HG02973 (cell line): Measurements from ENCODE around the gene HES5.
"Not testable (repeated sequence)": the region's sequence is repeated elsewhere in the genome, so short reads cannot be mapped to it uniquely, and the experiment has no call there.

Source experiments
- ATAC-seq: cut with Tn5 transposase; IDR thresholded peaks from one replicate; pipeline ENCODE4 v1.9.1; 2021; ENCODE audit warnings: moderate library complexity; ENCODE audit not compliant: unreplicated experiment

Gene HES5

DNA sequence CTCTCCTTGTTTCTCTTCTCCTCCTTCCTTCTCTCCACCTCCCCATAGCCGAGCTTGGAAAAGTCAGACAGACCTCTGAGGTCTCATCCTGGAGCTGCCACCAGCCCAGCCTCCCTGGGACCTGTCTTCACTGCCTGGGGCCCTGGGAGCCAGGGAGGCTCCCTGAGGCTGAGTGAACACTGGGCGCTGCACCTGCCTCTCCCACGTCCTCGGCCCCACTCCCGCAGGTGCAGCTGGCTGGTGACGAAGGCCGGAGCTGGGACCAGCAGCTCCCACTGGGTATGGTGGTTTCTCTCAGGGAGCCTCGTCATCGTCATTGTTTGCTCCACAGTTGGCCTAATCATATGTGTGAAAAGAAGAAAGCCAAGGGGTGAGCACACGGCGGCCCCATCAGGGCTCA, 31.4 kb upstream of the HES5 start:
- ATAC-seq: no peak

DNA sequence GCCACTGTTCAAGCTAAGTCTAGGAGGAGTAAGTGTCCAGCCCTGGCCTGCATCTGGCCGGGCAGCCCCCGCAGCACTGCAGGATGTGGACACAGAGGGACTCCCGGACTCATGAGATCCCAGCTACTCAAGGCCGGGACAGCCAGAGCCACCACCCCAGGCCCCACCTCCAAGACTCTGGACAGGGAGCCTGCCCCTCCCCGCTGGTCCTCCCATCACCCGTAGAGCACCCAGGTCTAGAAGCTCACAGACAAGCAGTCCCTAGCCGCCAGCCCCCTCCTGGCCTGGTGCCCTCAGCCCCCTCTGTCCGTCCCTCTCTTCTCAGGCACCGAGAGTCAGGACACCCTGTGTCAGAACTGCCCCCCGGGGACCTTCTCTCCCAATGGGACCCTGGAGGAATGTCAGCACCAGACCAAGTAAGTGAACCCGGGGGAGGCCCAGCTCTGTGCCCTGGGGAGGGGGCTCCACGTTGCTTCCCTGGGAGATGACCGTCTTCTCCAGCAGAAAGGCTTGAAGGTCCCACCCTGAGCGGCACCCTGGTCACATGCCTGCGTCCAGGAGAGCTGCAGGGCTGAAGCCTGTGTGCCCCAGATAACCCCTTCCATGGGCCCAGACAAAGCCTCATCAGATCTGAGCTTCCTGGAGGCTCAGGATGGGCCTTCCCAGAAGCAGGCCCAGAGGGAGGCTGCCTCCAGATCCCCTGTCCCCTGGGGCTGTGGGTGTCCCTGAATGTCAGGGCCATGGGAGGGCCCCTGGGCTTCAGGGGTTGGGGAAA, 30.4 kb upstream of the HES5 start:
- ATAC-seq: no peak

DNA sequence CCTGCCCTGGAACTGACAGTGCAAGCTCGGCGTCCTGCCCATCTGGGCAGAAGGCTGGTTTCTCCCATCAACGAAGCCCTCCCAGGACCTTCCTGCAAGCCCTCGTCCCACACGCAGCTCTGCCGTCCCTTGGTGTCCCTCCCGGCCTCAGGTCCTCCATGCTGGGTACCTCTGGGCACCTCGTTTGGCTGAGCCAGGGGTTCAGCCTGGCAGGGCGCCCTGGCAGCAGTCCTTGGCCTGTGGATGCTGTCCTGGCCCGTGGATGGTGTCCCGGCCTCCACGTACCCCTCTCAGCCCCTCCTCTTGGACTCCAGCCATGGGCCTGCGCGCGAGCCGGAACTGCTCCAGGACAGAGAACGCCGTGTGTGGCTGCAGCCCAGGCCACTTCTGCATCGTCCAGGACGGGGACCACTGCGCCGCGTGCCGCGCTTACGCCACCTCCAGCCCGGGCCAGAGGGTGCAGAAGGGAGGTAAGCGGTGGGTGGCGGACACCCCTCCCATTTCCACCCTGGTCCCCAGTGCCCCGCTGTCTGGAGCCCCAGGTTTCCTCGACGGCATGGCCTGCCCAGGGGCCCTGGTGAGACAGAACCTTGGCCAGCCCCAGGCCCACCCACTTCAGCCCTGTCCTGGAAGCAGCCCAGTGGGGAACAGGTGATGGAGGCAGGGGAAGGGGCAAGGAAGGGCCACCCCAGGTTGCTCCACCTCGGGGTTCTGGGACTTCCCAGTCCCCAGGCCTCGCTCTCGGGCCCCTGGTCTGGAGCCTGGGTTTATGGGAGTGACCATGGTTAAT, 29.6 kb upstream of the HES5 start:
- no peak for ATAC-seq

DNA sequence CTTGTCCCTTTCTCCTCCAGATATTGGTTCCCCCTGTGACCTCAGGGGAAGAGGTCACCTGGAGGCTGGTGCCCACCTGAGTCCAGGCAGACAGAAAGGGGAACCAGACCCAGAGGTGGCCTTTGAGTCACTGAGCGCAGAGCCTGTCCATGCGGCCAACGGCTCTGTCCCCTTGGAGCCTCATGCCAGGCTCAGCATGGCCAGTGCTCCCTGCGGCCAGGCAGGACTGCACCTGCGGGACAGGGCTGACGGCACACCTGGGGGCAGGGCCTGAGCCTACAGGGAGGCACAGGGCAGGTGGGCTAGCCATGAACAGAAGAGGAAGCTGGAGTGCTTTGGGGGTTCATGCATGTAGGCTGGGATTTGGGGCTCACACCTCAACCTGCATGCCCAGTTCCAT, 28.8 kb upstream of the HES5 start:
- no peak for ATAC-seq

DNA sequence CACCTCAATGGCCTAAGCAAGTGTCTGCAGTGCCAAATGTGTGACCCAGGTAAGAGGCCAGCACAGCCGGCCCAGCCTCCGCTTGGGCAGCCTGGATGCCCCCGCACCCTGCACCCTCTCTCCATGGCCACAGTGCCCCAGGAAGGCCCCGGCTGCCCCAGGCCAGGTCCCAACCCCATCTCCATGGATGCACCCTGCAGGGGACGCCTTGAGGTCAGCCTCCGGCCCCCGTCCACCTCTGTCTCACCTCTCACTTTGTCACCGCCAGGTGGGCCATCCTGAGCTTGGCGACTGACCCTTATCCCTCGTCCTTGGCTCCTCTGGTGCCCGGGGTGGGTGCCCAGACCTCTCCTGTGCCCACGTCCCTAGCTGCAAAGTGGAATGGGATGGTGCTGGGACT, 28.4 kb upstream of the HES5 start:
- no peak for ATAC-seq

DNA sequence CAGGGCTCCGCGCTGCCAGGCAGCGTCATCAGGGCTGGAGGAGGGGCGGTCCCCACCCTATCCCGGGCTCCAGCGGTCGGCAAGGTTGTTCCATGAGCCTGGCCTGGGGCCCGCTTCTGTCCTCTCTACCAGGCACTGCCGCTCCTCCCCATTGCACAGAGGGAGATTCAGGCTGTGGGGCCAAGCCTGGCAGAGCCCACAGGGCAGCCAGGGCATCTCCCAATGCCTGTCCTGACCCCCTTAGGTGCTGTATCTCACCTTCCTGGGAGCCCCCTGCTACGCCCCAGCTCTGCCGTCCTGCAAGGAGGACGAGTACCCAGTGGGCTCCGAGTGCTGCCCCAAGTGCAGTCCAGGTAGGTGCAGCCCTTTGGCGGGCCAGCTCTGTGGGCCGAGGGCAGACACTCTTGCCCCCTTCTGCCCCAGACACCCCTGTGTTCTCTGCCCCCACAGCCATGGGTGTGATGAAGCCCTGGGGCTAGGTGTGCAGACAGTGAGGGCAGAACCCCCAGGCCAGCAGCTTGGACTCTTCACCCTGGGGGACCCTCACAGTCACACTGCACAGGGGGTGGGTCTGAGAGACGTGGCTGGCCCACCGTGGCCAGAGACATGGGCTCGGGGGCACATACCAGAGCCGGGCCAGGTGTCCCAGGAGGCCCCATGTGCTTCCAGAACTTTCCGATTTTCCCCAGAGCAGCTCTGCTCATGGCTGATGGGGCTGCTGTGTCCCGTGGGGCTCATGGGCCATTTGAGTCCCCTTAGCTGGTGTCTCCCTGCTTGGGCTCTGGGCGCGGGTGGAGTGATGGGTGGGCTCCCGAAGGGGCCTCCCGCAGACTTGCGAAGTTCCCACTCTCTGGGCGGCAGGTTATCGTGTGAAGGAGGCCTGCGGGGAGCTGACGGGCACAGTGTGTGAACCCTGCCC, 27.7 kb upstream of the HES5 start:
- ATAC-seq: no peak

DNA sequence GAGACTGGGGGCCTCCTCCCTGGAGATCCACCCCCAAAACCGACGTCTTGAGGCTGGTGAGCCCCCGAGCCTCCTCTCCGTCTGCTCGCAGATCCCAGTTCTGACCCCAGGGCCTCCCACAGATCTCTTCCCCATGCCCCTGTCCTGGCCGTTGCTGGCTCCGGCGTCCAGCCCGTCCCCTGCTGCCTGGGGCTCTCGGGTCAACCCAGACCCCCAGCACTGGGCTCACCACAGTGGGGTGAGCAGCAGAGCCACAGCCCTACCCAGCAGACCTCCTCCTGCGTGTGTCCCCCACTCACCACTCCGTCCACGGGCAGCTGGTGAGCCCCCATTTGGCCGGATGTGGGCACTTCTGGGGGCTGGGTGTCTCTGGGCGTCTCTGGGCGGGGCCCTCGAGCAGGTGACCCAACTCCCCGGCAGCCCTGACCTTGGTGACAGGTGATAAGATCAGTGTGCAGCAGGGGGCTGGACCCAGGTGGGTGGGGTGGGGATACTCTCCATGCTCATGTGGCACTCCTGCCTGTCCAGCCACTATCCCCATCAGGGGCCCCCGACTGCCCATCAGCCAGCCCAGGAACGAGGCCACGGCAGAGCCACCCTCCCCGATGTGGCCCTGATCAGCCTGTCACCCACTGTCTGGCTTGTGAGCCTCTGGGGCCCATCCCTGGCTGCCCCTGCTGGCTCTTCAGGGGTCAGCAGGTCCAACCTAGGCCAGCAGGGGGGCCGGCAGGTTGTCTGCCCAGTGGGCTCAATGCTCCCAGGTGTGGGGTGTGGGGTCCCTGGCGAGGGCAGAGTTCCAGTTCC, 26.8 kb upstream of the HES5 start:
- peak; percentile 6 for ATAC-seq

DNA sequence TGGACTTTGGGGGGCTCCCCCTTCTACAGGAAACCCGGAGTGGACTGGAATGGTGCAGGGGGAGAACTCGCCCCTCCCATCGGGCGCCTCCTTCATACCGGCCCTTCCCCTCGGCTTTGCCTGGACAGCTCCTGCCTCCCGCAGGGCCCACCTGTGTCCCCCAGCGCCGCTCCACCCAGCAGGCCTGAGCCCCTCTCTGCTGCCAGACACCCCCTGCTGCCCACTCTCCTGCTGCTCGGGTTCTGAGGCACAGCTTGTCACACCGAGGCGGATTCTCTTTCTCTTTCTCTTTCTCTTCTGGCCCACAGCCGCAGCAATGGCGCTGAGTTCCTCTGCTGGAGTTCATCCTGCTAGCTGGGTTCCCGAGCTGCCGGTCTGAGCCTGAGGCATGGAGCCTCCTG, 26.2 kb upstream of the HES5 start, which contains the start of gene TNFRSF14:
Gene TNFRSF14 (plus strand): TSS at position 95 of the 401 bp plus-strand sequence. CDS start 294 bp downstream, at position 389.
- ATAC-seq: peak; percentile 37

DNA sequence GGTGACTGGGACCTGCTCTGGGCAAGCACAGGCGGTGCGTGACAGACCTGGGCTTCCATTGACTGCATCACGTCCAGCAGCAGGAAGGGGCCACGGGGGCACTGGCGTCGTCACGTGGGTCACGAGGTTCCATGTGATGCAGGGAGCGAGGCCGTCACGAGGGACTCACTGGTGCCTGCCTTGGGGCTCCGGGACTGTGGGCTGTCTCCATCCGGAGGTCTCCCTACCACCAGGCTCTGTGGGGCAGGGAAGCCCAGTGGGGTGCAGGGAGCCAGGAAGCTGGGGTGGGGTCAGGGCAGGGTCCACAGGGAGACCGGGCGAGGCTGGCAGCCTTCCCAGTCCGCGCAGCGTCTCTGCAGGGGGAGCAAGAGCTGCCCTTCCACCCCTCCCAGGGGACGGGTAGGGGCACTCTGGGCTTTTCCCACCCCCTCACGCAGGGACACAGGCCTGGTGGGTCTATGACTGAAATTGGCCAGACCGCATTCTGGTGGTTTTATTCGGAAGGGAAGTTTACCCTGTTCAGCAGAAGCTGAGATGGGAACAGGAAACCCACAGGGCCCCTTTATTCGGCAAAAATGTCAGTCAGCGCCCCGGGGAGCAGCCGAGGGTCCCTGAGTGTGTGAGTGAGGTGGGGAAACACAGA, 25.7 kb upstream of the HES5 start:
- peak; percentile 31 for ATAC-seq

DNA sequence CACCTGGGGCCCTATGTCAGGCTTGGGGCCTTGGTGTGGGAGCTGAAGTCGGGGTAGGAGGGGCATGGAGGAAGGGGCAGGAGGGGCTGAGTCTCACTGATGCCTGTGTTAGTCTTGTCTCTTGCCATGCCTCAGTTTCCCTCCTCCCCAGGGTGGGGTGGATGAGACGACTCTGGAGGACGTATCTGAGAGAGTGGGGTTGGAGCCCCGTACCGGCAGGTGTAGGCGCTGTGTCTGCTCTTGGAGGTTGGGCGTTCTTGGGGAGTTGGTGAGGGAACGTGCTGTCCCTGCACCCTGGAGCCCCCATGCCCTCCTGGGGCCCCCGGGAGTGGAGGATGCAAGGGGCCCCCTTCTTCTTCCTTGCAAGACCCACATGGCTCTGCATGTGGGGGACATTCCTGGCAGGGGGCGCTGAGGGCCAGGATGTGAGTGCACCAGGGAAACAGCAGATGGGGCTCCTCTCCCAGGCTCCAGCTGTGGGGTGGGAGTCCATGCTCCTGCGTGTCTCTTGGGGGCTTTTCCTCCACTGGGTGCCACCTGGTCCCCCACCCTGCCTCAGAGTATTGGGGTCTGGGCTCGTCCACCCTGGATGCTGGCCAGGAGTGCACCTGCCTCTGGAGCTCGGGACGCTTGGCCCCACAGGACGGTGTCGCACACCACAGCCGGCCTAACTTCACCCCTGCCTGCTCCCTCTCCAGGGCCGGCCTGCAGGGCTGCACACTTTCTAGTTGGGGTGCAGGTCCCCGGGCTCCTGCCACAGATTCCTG, 24.7 kb upstream of the HES5 start:
- ATAC-seq: no peak

DNA sequence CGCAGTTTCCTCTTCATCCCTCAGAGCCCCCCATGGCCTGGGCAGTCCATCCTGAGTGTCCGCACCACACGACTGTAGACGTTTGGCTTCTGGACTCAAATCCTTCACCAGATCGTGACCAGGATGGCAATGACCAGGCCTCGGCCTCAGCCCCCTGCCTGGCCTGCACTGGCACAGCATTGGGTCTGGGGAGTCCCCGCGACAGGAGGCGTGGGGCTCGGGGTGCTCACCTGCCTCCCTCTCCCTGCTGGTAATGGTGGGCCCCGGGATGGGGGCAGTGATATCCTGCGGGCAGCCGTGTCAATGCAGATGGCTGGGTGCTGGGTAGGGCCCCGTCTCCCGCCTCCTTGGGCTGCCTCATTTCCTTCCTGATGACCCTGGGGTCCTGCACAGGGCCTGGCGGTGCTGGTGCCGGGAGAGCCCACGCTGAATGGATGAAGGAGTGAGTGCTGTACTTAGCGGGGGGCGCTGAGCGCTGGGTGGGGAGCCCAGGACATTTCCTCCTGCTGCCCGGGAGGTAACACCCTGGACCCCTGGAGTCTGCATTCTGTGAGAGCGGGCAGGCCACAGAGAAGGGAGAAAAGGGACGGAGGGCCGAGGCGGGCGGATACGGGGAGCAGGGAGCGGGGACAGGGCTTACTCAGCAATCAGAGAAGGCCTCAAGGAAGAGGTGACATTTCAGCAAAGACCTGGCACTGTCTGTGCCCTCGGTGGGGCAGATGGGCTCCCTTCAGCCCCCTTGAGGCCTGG, 24.0 kb upstream of the HES5 start:
- no peak for ATAC-seq

DNA sequence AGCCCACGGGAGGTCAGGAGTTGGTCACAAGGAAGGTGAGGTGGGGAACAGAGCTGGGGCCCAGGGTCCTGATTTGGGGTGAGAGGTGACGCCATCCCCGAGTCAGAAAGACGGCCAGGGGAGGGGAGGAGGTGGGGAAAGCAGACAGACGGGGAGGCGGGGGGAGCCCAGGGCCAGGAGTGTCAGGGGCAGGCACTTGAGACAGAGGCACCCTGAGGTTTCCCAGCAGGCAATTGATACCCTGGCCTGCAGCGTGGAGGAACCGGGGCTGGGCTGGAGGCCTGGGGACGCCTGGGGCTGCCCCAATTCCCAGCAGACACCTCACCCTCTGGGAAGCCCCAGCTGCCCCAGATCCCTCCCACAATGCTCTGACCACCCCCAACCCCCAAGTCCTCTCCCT, 23.0 kb upstream of the HES5 start:
- ATAC-seq: not testable (repeated sequence)

DNA sequence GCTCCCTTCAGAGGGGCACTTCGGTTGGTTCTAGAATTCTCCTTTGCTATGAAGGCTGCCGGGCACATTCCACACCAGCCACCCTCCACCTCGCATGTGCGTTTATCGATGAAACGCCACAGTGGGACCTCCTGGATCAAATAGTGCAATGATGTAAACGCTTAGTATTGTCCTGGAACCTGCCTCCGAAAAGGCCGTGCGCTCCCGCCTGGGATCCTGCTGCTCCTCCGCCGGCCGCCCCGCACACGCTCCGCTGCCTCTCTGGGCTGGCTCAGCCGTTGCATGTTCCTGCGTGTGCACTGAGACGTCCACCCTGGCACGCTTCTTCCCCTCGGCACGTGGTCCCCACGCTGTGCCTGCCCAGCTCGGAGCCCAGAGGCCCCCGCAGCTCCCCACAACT, 22.1 kb upstream of the HES5 start:
- ATAC-seq: no peak

DNA sequence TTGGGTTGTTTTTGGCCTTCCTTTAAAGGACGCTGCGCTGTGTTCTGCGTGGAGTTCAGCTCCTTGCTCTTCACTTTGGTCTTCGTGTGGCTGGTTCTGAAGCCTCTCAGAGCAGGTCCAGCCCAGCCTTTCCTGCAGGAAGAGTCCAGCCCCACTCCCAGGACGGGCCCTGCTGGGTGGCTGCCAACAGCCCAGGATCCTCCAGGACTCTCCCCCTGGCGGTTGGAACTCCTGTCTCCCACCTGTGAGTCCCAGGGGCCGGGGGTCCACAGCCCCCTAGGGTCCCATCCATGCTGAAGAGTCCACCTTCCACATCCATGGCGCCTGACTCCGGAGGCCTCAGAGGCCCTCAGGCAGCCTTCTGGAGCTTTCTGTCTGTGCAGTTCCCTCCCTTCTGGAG, 21.5 kb upstream of the HES5 start:
- not testable (repeated sequence) for ATAC-seq

DNA sequence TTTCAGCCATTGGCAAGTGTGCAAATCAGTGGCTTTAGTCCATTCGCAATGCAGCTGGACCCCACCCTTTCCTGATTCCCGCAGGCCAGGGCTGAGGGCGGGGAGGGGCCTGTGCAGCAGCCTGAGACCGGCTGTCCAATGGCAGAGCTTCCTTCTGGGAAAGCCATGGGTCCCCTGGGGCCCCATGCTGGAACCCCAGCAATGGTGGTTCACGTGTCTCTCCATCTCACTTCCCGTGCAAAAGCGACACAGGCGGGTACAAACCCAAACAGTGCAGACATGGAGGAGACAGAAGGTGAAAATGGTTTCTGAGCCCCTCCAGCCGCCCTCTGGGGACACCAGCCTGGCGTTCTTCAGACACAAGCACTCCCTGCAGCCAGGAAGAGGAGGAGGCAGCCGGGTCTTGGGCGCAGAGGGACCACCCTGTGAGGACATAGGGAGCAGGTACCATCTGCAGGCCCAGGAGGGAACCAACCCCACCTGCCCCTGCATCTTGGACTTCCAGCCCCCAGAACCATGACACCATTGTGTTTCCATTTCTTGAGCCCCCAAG, 20.3 kb upstream of the HES5 start:
- not testable (repeated sequence) for ATAC-seq

DNA sequence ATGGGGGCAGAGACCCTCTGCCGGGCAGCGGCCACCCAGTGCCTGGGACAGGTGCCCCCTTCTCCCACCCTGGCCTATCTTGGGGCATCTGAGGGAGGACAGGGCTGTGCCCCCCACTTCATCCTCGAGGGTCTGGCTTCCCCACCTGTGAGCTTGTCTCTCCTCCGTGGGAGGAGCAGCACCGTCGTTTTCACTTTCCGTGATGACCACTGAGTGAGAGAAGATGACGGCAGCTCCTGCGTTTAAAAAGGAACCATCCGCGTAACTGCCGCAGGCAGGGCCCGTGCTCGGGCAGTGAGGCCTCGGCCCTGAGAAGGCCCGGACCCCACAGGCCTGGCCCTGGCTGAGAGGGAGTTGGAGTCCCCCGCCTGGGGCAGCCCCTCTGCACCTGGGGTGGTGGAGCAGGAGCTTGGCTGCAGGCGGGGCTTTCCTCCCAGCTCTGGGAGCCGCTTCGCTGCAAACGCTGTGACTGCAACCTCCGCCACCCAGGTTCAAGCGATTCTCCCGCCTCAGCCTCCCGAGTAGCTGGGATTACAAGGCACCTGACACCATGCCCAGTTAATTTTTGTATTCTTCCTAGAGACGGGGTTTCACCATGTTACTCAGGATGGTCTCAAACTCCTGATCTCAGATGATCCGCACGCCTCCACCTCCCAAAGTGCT, 19.4 kb upstream of the HES5 start:
- not testable (repeated sequence) for ATAC-seq

DNA sequence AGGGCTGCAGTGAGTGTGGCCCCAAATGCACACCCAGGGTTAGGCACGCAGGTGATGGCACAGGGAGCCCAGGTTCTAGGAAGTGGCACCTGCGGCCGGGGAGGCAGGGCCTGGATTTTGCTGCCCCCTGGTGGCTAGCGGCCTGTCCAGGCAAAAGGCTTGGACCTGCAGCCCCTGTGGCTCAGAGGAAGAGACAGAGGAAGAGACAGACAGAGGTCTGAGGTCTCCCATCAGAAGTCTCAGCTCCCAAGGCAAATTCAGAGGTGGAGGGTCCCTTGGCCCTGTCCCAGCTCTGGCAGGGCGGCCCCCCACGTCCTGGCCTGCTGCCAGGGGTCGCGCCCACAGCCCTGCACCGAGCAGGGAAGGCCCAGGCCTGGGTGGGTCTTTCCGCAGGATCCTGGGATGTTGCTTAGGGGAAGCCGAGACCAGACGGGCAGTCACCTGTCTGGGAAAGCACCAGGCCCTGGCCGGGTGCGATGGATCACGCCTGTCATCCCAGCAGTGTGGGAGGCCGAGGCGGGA, 18.1 kb upstream of the HES5 start:
- peak; percentile 21 for ATAC-seq
